ENCODE measurements around the gene COL23A1.
"Not testable (repeated sequence)": the region's sequence is repeated elsewhere in the genome, so short reads cannot be mapped to it uniquely, and the experiment has no call there.

The COL23A1 gene

DNA sequence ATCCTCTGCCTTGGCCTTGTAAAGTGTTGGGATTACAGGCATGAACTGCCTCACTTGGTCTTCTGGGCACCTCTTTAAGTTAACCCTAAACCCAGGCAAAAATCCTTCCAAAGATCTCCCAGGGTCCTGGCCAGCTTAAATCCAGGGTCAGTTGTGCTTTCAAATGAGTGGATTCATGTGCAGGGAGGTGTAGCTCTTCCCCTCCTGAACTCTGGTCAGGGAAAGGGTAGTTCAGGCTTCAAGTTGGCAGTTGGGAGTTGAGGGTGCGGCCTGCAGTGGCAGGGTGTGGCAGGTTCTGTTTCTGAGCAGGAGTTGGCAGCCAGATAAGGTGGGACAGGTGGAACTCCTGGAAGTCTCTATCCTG, 382.3 kb downstream of the COL23A1 start:
- no peak for DNase-seq (ENCODE audit: low read depth)

DNA sequence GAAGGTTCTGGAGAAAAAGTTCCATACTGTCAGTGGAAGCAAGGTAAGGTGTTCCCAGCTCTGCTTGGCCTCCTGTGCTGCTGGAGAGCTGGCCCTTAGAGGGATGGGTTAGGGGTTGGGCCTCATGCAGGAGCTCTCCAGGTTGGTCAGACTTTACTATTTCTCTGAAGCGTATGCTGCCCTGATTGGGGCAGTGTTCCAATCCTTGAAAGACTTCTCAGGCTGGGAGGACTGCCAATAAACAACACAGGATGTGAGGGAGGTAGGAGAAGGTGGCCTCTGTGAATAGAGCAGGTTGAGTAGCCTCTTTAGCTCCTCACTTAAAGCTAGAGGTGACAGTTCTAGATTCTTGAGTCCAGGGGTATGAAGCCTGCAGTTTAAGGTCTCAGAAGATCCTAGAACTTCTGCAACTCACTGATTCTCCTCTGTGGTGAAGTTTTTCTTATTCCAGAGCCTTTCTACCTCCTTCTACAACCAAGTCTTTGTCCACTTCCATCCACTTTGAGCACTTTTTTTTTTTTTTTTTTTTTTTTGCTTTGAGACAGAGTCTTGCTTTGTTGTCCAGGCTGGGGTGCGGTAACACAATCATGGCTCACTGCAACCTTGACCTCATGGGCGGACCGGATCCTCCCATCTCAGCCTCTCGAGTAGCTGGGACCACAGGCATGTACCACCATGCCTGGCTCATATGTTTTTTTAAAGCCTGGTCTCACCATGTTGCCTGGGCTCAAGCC, 382.8 kb downstream of the COL23A1 start:
- DNase-seq (ENCODE audit: low read depth), result peak; percentile 64

DNA sequence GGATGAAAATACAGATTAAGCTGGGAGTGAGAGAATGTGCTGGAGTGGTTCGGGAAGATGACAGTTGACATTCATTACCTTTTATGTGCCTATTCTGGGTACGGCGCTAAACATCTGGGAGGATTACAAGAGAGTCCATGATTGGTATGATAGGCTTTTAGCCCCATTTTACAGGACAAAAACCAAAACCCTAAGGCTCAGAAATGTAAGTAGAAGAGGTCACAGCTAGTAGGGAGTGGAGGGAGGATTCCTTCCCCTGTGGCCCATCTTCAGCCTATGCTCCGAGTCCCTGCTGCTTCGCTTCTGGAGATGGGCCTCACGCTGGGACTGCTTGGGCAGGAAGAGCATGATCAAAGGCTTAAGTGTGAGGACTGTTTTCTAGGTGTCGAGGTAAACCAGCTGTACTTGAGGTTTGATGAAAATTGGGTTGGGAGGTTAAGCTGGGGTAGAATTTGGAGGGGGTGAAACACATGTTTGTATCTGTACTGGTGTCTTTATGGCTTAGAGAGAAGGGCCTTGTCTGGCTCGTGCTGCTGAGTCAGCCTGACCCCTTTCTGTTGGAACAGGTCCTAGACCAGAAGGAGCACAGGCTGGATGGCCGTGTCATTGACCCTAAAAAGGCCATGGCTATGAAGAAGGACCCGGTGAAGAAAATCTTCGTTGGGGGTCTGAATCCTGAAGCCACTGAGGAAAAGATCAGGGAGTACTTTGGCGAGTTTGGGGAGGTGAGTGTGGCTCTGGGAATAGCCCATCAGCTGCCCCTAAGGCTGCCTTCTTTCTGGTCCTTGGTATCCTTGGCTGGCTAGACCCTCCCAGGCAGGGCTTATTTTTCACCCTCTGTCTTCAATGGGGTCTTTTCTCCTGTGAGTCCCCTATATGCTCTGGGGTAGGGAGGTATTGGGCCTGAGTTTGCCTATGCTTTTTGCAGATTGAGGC, 383.8 kb downstream of the COL23A1 start:
- DNase-seq (ENCODE audit: low read depth), result peak; percentile 36

DNA sequence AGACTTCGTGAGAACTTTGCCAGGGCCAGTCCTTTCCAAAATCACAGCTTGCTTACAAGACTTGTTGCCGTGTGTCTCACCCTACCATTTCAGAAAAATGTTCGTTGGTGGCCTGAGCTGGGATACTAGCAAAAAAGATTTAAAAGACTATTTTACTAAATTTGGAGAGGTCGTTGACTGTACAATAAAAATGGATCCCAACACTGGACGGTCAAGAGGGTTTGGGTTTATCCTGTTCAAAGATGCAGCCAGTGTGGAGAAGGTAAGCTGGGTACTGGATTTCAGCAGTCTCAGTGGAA, 384.5 kb downstream of the COL23A1 start:
- DNase-seq (ENCODE audit: low read depth), result no peak

DNA sequence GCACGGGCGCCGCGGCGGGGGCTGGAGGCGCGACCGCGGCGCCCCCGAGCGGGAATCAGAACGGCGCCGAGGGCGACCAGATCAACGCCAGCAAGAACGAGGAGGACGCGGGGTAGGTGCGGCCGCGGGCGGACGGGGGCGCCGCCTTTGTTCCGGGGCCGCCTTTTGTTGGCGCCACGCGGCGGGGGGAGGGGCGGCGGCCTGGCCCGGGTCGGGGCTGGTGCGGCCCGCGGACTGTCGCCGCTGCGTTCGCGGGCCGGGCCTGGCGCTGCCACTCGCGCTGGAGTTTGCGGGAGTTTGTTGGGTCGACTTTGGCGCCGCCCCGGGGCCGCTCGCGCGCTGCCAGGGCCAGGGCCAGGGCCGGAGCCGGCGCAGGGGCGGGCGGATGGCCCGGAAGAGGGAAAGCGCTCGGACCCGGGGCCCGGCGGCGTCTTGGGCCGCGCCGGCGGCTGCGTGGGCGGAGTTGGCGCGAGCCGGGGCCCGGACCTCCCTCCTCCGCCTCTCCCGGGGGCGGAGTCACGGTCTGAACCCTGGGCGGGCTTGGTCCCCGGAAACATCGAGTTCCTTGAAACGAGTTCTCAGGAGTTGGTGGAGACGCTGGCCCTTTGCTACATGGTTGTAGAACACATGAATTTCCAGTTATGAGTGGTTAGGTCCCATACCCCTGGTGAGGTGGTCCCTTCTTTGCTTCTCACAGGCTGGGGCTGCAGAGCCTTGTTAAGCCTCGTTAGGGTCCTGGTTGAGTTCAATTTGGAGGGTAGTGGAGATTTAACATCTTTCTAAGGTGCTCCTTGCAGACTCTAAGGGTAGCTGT, 385.1 kb downstream of the COL23A1 start:
- peak; percentile 83 for DNase-seq (ENCODE audit: low read depth)

DNA sequence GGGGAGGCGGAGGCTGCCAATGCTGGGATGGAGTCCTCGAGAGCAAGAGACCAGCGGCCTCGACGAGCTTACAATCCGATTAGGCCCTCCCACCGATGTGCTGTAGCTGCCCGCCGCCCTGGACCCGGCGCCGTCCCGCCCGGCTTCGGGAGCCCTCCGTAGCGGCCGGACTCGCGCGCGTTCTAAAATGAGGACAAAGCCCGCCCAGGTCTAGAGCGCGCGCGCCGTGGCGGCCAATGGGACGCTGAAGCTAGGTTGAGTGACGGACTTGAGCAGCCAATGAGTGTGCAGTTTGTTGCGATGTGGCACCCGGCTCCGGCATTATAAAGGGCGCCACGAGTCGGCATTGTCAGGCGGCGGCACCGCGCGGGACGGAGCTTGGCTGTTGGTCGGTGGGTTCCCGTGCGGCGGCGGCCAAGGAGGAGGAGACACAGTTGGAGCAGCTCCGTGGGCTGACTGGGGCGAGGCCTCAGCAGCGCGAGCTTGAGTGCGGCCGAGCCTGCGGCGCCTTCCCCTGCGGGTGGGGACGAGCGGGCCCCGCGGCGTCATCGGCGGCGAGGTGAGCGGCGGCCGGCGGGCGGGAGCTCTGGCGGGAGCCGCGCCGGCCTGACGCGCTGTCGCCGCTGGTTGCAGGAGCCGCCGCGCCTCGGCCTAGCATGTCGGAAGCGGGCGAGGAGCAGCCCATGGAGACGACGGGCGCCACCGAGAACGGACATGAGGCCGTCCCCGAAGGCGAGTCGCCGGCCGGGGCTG, 385.8 kb downstream of the COL23A1 start, which contains the start of gene HNRNPAB:
Gene HNRNPAB, plus strand, starts transcription at position 352 of the 753 bp plus-strand sequence. Its CDS starts 305 bp downstream, at position 657.
- peak; percentile 94 for DNase-seq (ENCODE audit: low read depth)

DNA sequence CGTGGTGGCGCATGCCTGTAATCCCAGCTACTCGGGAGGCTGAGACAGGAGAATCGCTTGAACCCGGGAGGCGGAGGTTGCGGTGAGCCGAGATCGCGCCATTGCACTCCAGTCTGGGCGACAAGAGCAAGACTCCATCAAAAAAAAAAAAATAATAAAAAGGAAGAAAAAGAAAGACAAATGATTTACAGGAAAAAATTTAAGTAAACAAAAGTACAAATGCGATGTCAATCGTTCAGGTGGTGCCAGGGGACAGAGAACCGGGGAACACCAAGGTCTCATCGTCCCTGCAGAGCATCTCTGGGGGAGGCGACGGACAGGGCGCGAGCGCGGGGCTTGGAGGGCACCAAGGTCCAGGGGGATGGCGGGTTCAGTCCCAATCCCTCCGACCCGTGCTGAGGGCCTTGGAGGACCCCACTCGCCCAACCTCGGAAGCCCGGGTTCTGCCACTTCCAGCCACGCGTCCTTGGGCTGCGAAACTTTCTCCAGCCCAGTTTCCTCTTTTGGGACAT, 386.5 kb downstream of the COL23A1 start:
- no peak for DNase-seq (ENCODE audit: low read depth)

DNA sequence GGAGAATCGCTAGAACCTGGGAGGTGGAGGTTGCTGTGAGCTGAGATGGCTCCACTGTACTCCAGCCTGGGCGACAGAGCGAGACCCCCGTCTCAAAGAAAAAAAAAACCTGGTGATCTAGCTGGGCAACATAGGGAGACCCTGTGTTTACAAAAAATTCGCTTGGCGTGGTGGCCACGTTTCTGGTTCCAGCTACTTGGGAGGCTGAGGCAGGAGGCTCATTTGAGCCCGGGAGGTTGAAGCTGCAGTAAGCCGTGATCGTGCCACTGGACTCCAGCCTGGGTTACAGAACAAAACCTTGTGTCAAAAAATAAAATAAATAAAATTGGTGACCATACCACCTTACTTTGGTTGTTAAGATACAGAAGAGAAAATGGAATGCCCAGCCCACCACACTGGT, 387.7 kb downstream of the COL23A1 start:
- DNase-seq (ENCODE audit: low read depth), result no peak

DNA sequence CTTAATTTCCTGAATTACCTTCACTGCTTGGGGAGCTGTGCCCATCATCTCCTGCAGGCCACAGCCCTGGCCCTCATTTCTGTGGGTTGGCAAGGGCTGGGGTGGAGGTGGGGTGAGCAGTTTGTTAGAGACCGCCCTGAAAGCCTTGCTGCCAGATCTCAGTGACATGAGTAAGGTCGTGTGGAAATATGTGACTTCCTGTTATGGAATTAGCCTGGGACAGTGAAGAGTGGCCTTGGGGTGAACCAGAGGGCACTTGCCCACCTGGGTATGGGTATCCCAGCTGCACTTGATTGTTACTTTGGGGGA, 388.3 kb downstream of the COL23A1 start:
- peak; percentile 38 for DNase-seq (ENCODE audit: low read depth)

DNA sequence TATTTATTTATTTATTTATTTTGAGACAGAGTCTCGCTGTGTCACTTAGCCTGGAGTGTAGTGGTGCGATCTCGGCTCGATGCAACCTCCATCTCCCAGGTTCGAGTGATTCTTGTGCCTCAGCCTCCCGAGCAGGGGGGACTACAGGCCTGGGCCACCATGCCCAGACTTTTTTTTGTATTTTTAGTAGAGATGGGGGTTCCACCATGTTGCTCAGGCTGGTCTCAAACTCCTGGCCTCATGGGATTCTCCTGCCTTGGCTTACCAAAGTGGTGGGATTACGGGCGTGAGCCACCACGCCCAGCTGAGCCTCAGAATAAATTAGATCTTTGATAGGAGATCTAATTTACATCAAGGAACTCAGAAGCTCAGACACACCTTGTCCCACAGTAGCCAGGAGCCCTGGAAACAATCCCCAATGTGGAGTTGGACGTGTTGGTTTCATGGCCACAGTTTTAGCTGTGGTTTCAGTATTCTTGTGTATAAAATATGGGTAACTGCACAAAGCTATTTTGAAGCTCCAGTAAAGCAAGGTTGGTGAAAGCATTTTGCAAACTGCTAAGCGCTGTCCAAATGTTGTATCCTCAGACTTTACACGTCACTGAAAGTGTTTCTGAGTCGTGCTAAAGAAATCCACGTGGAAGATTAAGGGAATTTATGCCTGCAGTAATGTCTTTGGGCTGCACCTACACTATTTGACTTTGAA, 388.8 kb downstream of the COL23A1 start:
- peak; percentile 60 for DNase-seq (ENCODE audit: low read depth)

DNA sequence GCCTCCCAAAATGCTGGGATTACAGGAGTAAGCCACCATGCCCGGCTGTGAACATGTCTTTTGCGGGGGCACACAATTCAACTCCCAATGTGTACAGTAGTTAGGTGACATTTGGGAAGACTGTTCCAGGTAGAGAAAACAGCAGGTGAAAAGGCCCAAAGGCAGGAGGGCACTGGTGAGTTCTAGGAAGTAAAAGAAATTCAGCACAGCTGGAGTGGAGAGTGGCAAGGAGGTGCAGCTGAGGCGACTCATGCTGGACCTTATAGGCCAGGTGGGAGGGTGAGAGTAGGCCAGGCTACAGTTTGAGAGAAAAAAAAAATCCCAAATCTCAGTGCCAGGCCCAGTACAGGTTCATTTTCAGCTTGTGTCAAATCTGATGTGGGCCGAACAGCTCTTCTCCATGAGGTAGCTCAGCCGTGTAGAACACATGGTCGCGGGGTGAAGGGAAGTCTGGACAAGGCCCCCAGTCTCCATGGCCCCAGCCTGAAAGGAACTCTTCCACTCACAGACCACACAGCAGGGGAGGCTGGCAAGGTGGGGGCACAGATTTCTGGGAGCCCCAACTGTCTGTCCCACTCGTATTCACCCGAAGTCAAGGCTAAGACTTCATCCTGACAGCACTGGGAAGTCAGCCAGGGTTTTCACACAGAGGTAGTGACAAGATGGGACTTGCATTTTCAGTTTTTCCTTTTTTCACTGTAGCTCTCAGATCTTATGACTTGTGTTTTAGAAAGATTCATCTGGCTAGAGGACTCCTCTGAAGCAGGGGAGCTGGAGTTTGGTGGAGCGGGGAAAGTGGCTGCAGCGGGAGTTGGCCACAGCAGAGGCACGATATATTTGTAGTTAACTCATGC, 390.4 kb downstream of the COL23A1 start:
- DNase-seq (ENCODE audit: low read depth), result no peak

DNA sequence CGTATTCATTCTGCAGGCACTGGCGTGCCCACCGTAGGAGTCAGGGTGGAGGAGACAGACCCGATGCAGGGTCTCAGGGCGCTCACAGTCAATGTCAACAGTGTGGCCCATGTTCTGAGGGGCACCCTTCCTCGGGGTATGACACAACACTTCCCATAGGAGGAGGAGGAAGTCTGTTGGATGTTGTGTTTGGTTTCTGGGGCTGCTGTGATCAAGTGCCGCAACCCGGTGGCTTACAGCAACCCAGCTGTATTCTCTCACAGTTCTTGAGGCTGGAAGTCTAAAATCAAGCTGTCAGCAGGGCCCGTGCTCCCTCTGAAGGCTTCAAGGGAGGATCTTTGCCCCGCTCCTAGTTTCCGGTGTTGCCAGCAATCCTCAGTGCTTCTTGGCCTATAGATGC, 391.5 kb downstream of the COL23A1 start:
- DNase-seq (ENCODE audit: low read depth), result no peak

DNA sequence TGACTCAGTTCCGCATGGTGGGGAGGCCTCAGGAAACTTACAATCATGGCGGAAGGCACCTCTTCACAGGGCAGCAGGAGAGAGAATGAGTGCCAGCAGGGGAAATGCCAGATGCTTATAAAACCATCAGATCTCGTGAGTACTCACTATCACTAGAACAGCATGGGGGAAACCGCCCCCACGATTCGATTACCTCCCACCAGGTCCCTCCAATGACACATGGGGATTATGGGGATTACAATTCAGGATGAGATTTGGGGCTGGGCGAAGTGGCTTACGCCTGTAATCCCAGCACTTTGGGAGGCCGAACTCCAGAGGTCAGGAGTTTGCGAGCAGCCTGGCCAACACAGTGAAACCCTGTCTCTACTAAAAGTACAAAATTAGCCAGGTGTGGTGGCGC, 392.0 kb downstream of the COL23A1 start:
- DNase-seq (ENCODE audit: low read depth), result not testable (repeated sequence)

DNA sequence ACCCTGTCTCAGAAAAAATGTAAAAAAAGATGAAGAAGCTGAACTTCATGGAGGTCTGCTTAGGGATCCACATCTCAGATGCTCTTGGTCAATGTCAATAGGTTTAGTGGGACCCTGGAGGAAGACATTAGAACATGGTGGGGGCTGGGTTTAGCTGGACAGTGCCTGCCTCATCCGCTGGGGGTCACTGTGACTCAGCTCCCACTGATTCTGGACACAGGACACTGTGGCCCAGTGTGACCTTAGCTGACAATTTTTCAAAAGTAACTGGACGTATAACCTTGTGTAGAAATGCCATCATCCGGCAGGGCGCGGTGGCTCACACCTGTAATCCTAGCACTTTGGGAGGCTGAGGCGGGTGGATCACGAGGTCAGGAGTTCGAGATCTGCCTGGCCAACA, 393.2 kb downstream of the COL23A1 start:
- DNase-seq (ENCODE audit: low read depth), result no peak

DNA sequence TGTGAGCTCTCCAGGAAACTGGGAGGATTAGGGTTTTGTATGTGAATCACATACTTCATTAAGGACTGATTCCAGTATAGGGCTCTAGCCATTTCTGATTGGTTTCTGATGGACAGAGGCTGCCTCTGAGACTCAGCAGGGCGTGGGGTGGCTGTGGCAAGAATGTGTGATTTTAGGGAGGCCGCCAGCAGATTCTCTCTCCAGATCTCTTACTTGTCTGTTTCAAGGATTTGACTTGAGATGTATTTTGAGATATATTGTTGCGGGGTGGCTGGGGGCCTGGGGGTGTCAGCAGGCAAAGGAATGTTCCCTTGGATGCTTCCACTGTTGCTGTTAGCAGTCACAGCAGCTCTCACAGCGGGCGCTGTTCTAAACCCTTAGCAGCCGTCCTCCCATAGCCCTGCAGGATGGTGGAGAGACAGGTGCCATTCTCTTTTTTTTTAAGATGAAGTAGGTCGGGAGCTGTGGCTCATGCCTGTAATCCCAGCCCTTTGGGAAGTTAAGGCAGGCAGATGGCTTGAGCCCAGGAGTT, 393.8 kb downstream of the COL23A1 start:
- DNase-seq (ENCODE audit: low read depth), result no peak

DNA sequence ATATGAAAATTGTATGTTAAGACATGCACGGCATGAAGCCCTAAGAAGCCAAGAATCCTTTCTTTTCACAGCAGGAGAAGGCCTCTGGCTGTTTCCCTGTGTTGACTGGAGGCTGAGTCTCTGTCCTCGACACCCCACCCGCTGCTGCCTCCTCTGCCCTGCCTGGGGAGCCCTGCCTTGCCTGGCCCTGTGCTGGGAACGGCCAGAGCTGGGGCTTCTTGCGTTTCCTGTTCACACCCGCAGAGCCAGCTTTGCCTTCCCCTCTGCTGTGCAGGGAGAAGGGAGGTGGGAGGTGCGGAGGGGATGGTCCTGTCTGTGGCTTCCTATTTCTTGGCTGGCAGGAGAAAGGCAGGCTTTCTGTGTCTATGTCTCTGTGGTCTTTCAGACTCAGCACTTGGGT, 396.2 kb downstream of the COL23A1 start:
- no peak for DNase-seq (ENCODE audit: low read depth)

DNA sequence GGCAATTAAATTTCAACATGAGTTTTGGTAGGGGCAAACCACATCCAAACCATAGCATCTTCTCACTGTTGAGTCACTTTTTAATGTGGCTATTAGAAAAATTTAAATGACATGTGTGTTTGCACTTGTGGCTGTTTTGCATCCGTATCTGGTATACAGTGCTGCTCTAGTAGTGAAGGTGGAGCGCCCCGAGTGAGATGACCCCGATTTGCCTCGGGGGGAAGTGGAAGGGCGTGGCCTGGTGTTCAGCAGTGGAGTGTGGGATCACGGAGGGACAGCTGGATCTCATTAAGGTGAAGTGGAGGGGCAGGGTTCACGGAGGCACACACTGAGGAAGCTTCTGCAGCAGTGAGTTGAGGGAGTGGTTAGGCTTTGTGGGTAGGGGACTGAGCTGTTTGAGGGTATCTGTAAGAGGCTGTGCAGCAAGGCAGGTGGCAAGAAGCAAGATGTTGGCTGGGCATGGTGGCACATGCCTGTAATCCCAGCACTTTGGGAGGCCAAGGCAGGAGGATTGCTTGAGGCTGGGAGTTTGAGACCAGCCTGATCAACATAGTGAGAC, 396.9 kb downstream of the COL23A1 start:
- no peak for DNase-seq (ENCODE audit: low read depth)

DNA sequence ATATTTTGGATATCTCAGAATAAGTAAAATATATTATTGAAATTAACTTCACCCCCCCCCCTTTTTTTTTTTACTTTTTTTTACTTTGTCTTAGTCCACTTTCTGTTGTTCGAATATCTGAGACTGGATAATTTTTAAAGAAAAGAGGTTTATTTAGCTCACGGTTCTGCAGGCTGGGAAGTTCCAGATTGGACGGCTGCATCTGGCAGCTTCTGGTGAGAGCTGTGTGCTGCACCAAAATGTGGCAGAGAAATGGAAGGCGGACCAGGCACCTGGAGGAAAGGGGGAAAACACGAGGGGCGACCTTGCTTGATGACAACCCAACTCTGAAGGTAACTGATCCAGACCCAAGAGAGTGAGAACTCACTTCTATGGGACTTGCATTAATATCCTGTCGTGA, 397.4 kb downstream of the COL23A1 start:
- no peak for DNase-seq (ENCODE audit: low read depth)

DNA sequence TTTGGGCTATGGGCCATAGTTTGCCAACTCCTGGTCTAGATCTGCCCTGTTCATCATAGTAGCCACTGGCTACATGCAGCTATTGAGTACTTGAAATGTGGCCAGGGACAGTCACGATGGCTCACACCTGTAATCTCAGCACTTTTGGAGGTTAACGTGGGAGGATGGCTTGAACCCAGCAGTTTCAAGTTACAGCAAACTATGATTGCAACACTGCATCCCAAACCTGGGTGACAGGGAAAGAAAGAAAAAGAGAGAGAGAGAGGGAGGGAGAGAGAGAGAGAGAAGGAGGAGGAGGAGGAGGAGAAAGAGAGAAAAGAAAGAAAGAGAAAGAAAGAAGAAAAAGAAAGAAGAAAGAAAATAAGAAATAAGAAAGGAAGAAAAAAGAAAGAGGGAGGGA, 397.9 kb downstream of the COL23A1 start:
- DNase-seq (ENCODE audit: low read depth), result no peak

DNA sequence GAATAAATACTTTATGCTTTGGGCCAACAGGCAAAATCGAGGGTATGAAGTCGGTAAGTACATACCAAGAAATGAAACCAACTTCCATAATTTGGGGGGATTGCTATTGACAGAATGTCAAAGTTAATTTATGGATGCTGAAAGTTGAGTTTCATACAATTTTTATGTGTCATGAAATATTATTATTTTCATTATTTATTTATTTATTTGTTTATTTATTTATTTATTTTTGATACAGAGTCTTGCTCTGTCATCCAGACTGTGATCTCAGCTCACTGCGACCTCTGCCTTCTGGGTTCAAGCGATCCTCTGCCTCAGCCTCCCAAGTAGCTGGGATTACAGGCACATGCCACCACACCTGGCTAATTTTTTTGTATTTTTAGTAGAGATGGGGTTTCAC, 398.5 kb downstream of the COL23A1 start:
- no peak for DNase-seq (ENCODE audit: low read depth)

All from EH (cell line).